ENCODE data around the gene LPIN2. TPM values are rescaled to one million over a fixed set of nuclear protein-coding genes. Genes with fewer than 3 reads are reported as not detected.
A peak's percentile ranks its signal among the peaks of the same experiment; 100 is the strongest.

The LPIN2 gene
- total RNA-seq, 3 donors from 2014 or later: 21.8 to 38.1 (median 29.2) TPM

DNA sequence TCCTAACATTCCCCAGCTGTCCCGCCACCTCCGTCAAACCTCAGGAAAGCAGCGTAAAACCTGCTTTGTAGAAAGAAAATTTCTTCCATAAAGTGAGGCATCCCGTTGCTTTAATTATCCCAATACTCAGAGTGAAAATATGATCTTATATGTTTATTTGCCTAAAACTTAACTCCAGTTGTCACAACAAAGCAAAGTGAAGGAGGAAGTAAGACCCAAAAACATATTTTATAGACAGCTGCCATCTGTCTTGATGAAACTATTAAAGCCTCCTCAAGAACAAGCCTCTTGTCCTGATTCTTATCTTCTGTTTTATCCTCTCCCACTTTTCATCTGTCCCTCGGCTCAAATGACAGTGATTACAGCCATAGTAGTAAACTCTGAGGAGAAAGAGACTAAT is 28.9 kb upstream of the LPIN2 start:
- no peaks in the 10 kb centered on the region for H3K9me3 ChIP-seq
- intact Hi-C loops (cut with DNase I; ENCODE audit: low total_unique reads): no loop called here
- no peak for DNase-seq (ENCODE audit: low spot score in 2 of 2)
- TF ChIP-seq, protein P1, sequence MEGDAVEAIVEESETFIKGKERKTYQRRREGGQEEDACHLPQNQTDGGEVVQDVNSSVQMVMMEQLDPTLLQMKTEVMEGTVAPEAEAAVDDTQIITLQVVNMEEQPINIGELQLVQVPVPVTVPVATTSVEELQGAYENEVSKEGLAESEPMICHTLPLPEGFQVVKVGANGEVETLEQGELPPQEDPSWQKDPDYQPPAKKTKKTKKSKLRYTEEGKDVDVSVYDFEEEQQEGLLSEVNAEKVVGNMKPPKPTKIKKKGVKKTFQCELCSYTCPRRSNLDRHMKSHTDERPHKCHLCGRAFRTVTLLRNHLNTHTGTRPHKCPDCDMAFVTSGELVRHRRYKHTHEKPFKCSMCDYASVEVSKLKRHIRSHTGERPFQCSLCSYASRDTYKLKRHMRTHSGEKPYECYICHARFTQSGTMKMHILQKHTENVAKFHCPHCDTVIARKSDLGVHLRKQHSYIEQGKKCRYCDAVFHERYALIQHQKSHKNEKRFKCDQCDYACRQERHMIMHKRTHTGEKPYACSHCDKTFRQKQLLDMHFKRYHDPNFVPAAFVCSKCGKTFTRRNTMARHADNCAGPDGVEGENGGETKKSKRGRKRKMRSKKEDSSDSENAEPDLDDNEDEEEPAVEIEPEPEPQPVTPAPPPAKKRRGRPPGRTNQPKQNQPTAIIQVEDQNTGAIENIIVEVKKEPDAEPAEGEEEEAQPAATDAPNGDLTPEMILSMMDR (IDR thresholded peaks at IDR 0.05): no peak
- TF ChIP-seq POLR2A (IDR thresholded peaks at IDR 0.05) (no peak), POLR2AphosphoS5 (IDR thresholded peaks at IDR 0.05) (no peak)
- H3K4me1 ChIP-seq: peaks cover 0 to 6% of the 10 kb centered on the region in 2 donors
- H3K4me3 ChIP-seq: no peak overlapping the region
- H3K36me3 ChIP-seq: no peaks in the 10 kb centered on the region
- H3K27ac ChIP-seq: peak overlapping the region; percentile 21 to 27
- no peaks in the 10 kb centered on the region for H3K27me3 ChIP-seq

DNA sequence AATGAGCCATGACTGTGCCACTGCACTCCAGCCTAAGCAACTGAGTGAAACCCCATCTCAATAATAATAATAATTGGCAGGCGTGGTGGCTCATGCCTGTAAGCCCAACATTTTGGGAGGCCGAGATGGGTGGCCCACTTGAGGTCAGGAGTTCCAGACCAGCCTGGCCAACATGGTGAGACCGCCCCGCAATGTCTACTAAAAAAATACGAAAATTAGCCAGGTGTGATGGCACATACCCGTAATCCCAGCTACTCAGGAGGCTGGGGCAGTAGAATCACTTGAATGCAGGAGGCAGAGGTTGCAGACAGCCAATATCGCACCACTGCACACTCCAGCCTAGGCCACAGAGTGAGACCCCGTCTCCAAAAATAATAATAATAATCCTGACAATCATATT is 27.9 kb upstream of the LPIN2 start:
- intact Hi-C loops (cut with DNase I; ENCODE audit: low total_unique reads): no loop called here

DNA sequence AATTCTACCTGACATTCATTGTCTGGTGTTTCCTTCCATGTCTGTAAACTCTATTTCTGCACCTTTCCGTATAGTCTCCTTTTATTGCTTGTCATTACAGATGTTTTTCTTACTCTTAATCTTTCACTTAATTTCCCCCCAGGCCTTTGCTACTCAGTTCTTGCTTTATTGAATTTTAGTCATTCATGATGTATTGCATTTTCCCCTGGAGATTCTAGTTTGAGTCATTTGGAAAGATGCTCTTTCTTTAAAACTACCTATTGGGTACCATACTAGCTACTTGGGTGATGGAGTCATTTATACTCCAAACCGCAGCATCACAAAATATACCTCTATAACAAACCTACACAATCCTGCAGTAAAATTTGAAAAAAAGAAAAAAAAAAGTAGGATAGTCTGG is 27.2 kb upstream of the LPIN2 start:
- Histone ChIP-seq H3K4me3 (no peak overlapping the region), H3K36me3 (no peaks in the 10 kb centered on the region), H3K27me3 (no peaks in the 10 kb centered on the region), H3K9me3 (no peaks in the 10 kb centered on the region), H3K4me1 (peaks cover 0 to 3% of the 10 kb centered on the region in 2 donors), H3K27ac (no peak overlapping the region)
- no peak for DNase-seq (ENCODE audit: low spot score in 2 of 2)
- intact Hi-C loops (cut with DNase I; ENCODE audit: low total_unique reads): no loop called here
- TF ChIP-seq POLR2AphosphoS5 (IDR thresholded peaks at IDR 0.05) (no peak), POLR2A (IDR thresholded peaks at IDR 0.05) (no peak)
- TF ChIP-seq, protein P1 (IDR thresholded peaks at IDR 0.05): no peak

More for the DNA sequence above, 27.9 kb upstream of the LPIN2 start:
- TF ChIP-seq POLR2AphosphoS5 (IDR thresholded peaks at IDR 0.05): no peak
- no peak for TF ChIP-seq POLR2A (IDR thresholded peaks at IDR 0.05)
- TF ChIP-seq, protein P1 (IDR thresholded peaks at IDR 0.05): no peak
- Histone ChIP-seq H3K27me3 (no peaks in the 10 kb centered on the region), H3K36me3 (no peaks in the 10 kb centered on the region), H3K4me1 (peaks cover 0 to 6% of the 10 kb centered on the region in 2 donors), H3K9me3 (no peaks in the 10 kb centered on the region), H3K4me3 (no peak overlapping the region), H3K27ac (no peak overlapping the region)
- DNase-seq (ENCODE audit: low spot score in 2 of 2): no peak

DNA sequence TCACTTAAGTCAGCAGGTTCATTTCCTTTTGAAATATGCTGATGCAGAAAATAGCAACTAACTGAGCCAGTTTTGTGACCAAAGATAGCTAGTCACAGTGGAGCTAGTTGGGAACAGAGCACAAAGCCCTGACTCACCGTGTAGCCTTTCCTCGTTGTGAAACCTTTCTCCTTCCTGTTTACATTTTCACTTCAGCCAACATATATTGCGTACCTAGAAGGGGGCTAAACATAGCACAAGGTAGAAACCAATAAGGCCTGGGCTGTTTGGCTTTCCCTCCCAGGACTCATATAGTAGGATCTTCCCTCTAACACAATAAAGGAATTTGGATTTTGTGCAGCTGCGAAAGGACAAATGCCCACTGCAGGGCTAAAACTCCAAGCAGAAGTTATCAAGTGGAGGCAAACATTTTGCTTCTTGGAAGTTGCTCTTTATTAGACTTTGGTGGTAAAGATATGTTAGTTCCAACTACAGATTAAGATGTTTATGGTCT is 24.5 kb upstream of the LPIN2 start:
- H3K27me3 ChIP-seq: no peaks in the 10 kb centered on the region
- peak overlapping the region; percentile 79 to 84 for H3K27ac ChIP-seq
- H3K36me3 ChIP-seq: no peaks in the 10 kb centered on the region
- H3K4me1 ChIP-seq: no peaks in the 10 kb centered on the region
- no peak overlapping the region for H3K4me3 ChIP-seq
- intact Hi-C loops (cut with DNase I; ENCODE audit: low total_unique reads): no loop called here
- H3K9me3 ChIP-seq: no peaks in the 10 kb centered on the region
- DNase-seq (ENCODE audit: low spot score in 2 of 2): peak in 1 of 2 donors; percentile 50
- TF ChIP-seq POLR2AphosphoS5 (IDR thresholded peaks at IDR 0.05): peak in 1 of 3 donors; percentile 52
- TF ChIP-seq, protein P1 (IDR thresholded peaks at IDR 0.05): no peak
- TF ChIP-seq POLR2A (IDR thresholded peaks at IDR 0.05): no peak

DNA sequence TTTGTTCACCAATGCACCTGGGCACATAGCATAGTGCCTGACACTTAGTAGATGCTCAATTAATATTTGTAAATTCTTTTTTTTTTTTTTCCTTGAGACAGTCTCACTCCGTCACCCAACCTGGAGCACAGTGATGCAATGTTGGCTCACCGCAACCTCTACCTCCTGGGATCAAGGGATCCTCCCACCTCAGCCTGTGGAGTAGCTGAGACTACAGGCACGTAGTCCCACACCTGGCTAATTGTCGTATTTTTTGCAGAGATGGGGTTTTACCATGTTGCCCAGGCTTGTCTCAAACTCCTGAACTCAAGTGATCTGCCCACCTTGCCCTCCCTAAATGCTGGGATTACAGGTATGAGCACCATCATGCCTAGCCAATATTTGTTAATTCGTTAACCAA is 23.2 kb upstream of the LPIN2 start:
- DNase-seq (ENCODE audit: low spot score in 2 of 2): no peak
- H3K27ac ChIP-seq: no peak overlapping the region
- H3K36me3 ChIP-seq: no peaks in the 10 kb centered on the region
- no peaks in the 10 kb centered on the region for H3K27me3 ChIP-seq
- TF ChIP-seq POLR2A (IDR thresholded peaks at IDR 0.05): no peak
- TF ChIP-seq, protein P1 (IDR thresholded peaks at IDR 0.05): no peak
- no peak for TF ChIP-seq POLR2AphosphoS5 (IDR thresholded peaks at IDR 0.05)
- no peaks in the 10 kb centered on the region for H3K4me1 ChIP-seq
- no peak overlapping the region for H3K4me3 ChIP-seq
- intact Hi-C loops (cut with DNase I; ENCODE audit: low total_unique reads): no loop called here
- no peaks in the 10 kb centered on the region for H3K9me3 ChIP-seq

All from breast epithelium (tissue), 4 donors.